ENCODE results near the gene BTG2. TPM values are rescaled to one million over a fixed set of nuclear protein-coding genes. Genes with fewer than 3 reads are reported as not detected.
A peak's percentile ranks its signal among the peaks of the same experiment; 100 is the strongest.

BTG2 gene
- total RNA-seq, 2 donors from 2014 or later = 119 to 164 TPM

GRCh38 chr1:203302894-203303293 is 2.4 kb upstream of the BTG2 start:
- no peak overlapping the region for H3K4me3 ChIP-seq
- peaks cover 6 to 17% of the 10 kb centered on the region in 2 donors for H3K4me1 ChIP-seq (ENCODE audit: control insufficient read depth in 1 of 2, low read depth in 2 of 2)
- H3K27ac ChIP-seq = no peak overlapping the region
- DNase-seq (ENCODE audit: low spot score) (no peak), ATAC-seq (ENCODE audit: insufficient number of reproducible peaks, low FRiP score, low read depth) (no peak)
- H3K9me3 ChIP-seq = no peaks in the 10 kb centered on the region
- no peaks in the 10 kb centered on the region for H3K27me3 ChIP-seq (replicated peaks; ENCODE audit: insufficient read depth)
- peaks cover 5% of the 10 kb centered on the region for H3K36me3 ChIP-seq
- TF ChIP-seq, protein P1, sequence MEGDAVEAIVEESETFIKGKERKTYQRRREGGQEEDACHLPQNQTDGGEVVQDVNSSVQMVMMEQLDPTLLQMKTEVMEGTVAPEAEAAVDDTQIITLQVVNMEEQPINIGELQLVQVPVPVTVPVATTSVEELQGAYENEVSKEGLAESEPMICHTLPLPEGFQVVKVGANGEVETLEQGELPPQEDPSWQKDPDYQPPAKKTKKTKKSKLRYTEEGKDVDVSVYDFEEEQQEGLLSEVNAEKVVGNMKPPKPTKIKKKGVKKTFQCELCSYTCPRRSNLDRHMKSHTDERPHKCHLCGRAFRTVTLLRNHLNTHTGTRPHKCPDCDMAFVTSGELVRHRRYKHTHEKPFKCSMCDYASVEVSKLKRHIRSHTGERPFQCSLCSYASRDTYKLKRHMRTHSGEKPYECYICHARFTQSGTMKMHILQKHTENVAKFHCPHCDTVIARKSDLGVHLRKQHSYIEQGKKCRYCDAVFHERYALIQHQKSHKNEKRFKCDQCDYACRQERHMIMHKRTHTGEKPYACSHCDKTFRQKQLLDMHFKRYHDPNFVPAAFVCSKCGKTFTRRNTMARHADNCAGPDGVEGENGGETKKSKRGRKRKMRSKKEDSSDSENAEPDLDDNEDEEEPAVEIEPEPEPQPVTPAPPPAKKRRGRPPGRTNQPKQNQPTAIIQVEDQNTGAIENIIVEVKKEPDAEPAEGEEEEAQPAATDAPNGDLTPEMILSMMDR (IDR thresholded peaks at IDR 0.05) = no peak

- Histone ChIP-seq H3K27me3 (replicated peaks; ENCODE audit: insufficient read depth) (no peaks in the 10 kb centered on the region), H3K9me3 (no peaks in the 10 kb centered on the region), H3K4me1 (ENCODE audit: control insufficient read depth in 1 of 2, low read depth in 2 of 2) (peaks cover 14 to 33% of the 10 kb centered on the region in 2 donors), H3K27ac (peak overlapping the region; percentile 86 to 99), H3K36me3 (peaks cover 16% of the 10 kb centered on the region), H3K4me3 (peak overlapping the region; percentile 95)
- DNase-seq (ENCODE audit: low spot score) = no peak
- no peak for ATAC-seq (ENCODE audit: insufficient number of reproducible peaks, low FRiP score, low read depth)
- TF ChIP-seq, protein P1 (IDR thresholded peaks at IDR 0.05) = no peak
These were observed 864 bp upstream of the BTG2 start for GRCh38 chr1:203304391-203304918.

- TF ChIP-seq, protein P1 (IDR thresholded peaks at IDR 0.05) = no peak
- DNase-seq (ENCODE audit: low spot score) (no peak), ATAC-seq (ENCODE audit: insufficient number of reproducible peaks, low FRiP score, low read depth) (no peak)
These were observed 430 bp downstream of the BTG2 start for GRCh38 chr1:203305809-203306088.

GRCh38 chr1:203306089-203306964 is 1.0 kb downstream of the BTG2 start:
- peak; percentile 80 for DNase-seq (ENCODE audit: low spot score)
- peaks cover 14 to 42% of the 10 kb centered on the region in 2 donors for H3K4me1 ChIP-seq (ENCODE audit: control insufficient read depth in 1 of 2, low read depth in 2 of 2)
- peak overlapping the region; percentile 95 for H3K4me3 ChIP-seq
- TF ChIP-seq, protein P1 (IDR thresholded peaks at IDR 0.05) = no peak
- peak overlapping the region; percentile 99 for H3K27ac ChIP-seq
- no peaks in the 10 kb centered on the region for H3K27me3 ChIP-seq (replicated peaks; ENCODE audit: insufficient read depth)
- peaks cover 16% of the 10 kb centered on the region for H3K36me3 ChIP-seq
- no peaks in the 10 kb centered on the region for H3K9me3 ChIP-seq
- ATAC-seq (ENCODE audit: insufficient number of reproducible peaks, low FRiP score, low read depth) = peak; percentile 21

More at GRCh38 chr1:203305809-203306088, 430 bp downstream of the BTG2 start:
- H3K27ac ChIP-seq = peak overlapping the region; percentile 99
- no peaks in the 10 kb centered on the region for H3K27me3 ChIP-seq (replicated peaks; ENCODE audit: insufficient read depth)
- H3K4me3 ChIP-seq = peak overlapping the region; percentile 95
- H3K9me3 ChIP-seq = no peaks in the 10 kb centered on the region
- peaks cover 14 to 42% of the 10 kb centered on the region in 2 donors for H3K4me1 ChIP-seq (ENCODE audit: control insufficient read depth in 1 of 2, low read depth in 2 of 2)
- H3K36me3 ChIP-seq = peaks cover 16% of the 10 kb centered on the region

DNA sequence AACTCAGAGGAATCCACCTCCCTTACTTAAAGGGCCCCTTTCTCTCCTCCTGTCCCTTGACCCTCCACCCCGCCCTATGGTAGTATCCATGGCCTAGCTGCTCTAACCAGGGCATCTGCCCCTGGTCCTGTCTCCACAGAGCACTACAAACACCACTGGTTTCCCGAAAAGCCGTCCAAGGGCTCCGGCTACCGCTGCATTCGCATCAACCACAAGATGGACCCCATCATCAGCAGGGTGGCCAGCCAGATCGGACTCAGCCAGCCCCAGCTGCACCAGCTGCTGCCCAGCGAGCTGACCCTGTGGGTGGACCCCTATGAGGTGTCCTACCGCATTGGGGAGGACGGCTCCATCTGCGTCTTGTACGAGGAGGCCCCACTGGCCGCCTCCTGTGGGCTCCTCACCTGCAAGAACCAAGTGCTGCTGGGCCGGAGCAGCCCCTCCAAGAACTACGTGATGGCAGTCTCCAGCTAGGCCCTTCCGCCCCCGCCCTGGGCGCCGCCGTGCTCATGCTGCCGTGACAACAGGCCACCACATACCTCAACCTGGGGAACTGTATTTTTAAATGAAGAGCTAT is 1.7 kb downstream of the BTG2 start:
- TF ChIP-seq, protein P1 (IDR thresholded peaks at IDR 0.05) = no peak
- DNase-seq (ENCODE audit: low spot score) = no peak
- Histone ChIP-seq H3K4me1 (ENCODE audit: control insufficient read depth in 1 of 2, low read depth in 2 of 2) (peaks cover 14 to 42% of the 10 kb centered on the region in 2 donors), H3K36me3 (peaks cover 16% of the 10 kb centered on the region), H3K27ac (peak overlapping the region; percentile 99), H3K27me3 (replicated peaks; ENCODE audit: insufficient read depth) (no peaks in the 10 kb centered on the region), H3K4me3 (peak overlapping the region; percentile 95), H3K9me3 (no peaks in the 10 kb centered on the region)
- no peak for ATAC-seq (ENCODE audit: insufficient number of reproducible peaks, low FRiP score, low read depth)
